H1 (cell line): Measurements from ENCODE around the gene VOPP1.

Experiments used
- CTCF ChIP-seq, 3 experiments: IDR thresholded peaks; 1 replicate in 2 of 3; 2 replicates in 1 of 3; pipeline versions ENCODE4 v1.5.1 to v1.6.1; 2011; ENCODE audit warnings: low read length in 3 of 3, mild to moderate bottlenecking in 3 of 3, inconsistent platforms in 2 of 3, low read depth in 1 of 3, moderate library complexity in 1 of 3; ENCODE audit not compliant: insufficient read depth in 1 of 3; ENCODE audit errors: control extremely low read depth in 1 of 3
- FOSL1 ChIP-seq: IDR thresholded peaks from 2 replicates; pipeline ENCODE4 v1.6.1; 2011; ENCODE audit warnings: mild to moderate bottlenecking, low read depth, low read length, moderate library complexity; ENCODE audit not compliant: insufficient read depth
- NRF1 ChIP-seq: IDR thresholded peaks from 2 replicates; pipeline ENCODE4 v1.6.1; 2011; ENCODE audit warnings: mild to moderate bottlenecking, low read depth, low read length, improper control_type of control experiment

- TF ChIP-seq CTCF (IDR thresholded peaks at IDR 0.05; ENCODE audit: control extremely low read depth in 1 of 3, insufficient read depth in 1 of 3, low read depth in 1 of 3, low read length in 3 of 3), result no peak
- TF ChIP-seq NRF1, result no peak
- no peak for TF ChIP-seq FOSL1
Observed at GRCh38 chr7:55498770-55499169, 73.5 kb downstream of the VOPP1 start.
